HCT116 (cell line): ENCODE results near the gene C20orf96.

Experiments
- CEBPB ChIP-seq: IDR thresholded peaks from 2 replicates; pipeline ENCODE4 v1.6.1; 2012; ENCODE audit warnings: low read depth
- CTCF ChIP-seq, 3 experiments: fragments of 200-600 bp in 1 of 3; sonication (generic) in 1 of 3; IDR thresholded peaks in 2 of 3; conservative IDR thresholded peaks in 1 of 3; 2 replicates each; pipeline ENCODE4 v1.5.1; 2012 to 2017; ENCODE audit warnings: low read depth in 2 of 3, low read length in 2 of 3, antibody characterized with exemption in 1 of 3, borderline replicate concordance in 1 of 3, control low read depth in 1 of 3, mild to moderate bottlenecking in 1 of 3, mixed read lengths in 1 of 3, mixed run types in 1 of 3, moderate library complexity in 1 of 3; ENCODE audit not compliant: insufficient read depth in 1 of 3
- REST ChIP-seq: IDR thresholded peaks from 2 replicates; pipeline ENCODE4 v1.6.1; 2012; ENCODE audit warnings: low read depth
- TCF7L2 ChIP-seq: IDR thresholded peaks from 2 replicates; pipeline ENCODE4 v1.7.0; 2011; ENCODE audit warnings: borderline replicate concordance, inconsistent platforms; ENCODE audit not compliant: insufficient read depth, insufficient read length; ENCODE audit errors: extremely low read depth

- TF ChIP-seq CEBPB = no peak
- TF ChIP-seq CTCF (IDR thresholded peaks at IDR 0.05 in 2 of 3, conservative IDR thresholded peaks at IDR 0.05 in 1 of 3; ENCODE audit: borderline replicate concordance in 1 of 3, insufficient read depth in 1 of 3, low read depth in 2 of 3, low read length in 2 of 3) = no peak
- TF ChIP-seq REST = no peak
- no peak for TF ChIP-seq TCF7L2
Observed at GRCh38 chr20:221258-221830, 69.2 kb downstream of the C20orf96 start.
